Osteocyte (in vitro differentiated cells): ENCODE data around the gene CMTM7. TPM values are rescaled to one million over a fixed set of nuclear protein-coding genes. Genes with fewer than 3 reads are reported as not detected.

Experiments
- DNase-seq: peaks from one replicate; pipeline ENCODE4 v3.0.0; 2021; ENCODE audit warnings: mixed read lengths; ENCODE audit not compliant: unreplicated experiment; ENCODE audit errors: extremely low spot score
- H3K27ac Mint-ChIP-seq: one replicate; pipeline ENCODE4 v1.8.0; 2021; ENCODE audit warnings: mild to moderate bottlenecking, mixed read lengths; ENCODE audit not compliant: unreplicated experiment
- H3K27me3 Mint-ChIP-seq: one replicate; pipeline ENCODE4 v1.8.0; 2021; ENCODE audit warnings: mixed read lengths; ENCODE audit not compliant: unreplicated experiment
- H3K36me3 Mint-ChIP-seq: one replicate; pipeline ENCODE4 v1.8.0; 2021; ENCODE audit warnings: mixed read lengths; ENCODE audit not compliant: unreplicated experiment
- H3K4me1 Mint-ChIP-seq: one replicate; pipeline ENCODE4 v1.8.0; 2021; ENCODE audit warnings: mixed read lengths; ENCODE audit not compliant: unreplicated experiment
- H3K4me3 Mint-ChIP-seq: one replicate; pipeline ENCODE4 v1.8.0; 2021; ENCODE audit warnings: mild to moderate bottlenecking, moderate library complexity, mixed read lengths; ENCODE audit not compliant: unreplicated experiment
- H3K9me3 Mint-ChIP-seq: one replicate; pipeline ENCODE4 v1.8.0; 2021; ENCODE audit warnings: mixed read lengths; ENCODE audit not compliant: unreplicated experiment
- total RNA-seq: library from RNA; stranded (reverse); gene quantifications from 2 replicates; pipeline ENCODE4 v1.2.1, GENCODE V29; 2021
- TF ChIP-seq, protein P1 (sequence below): fragments of 200-600 bp; sonication (generic); IDR thresholded peaks from 2 replicates; pipeline ENCODE4 v1.5.0; 2021; ENCODE audit warnings: antibody characterized with exemption, mild to moderate bottlenecking, moderate library complexity

CMTM7 gene
- total RNA-seq, 1 donor from 2014 or later: 17.8 TPM

GRCh38 chr3:32474201-32474600, 82.5 kb downstream of the CMTM7 start:
- H3K4me3 Mint-ChIP-seq: no peak overlapping the region
- TF ChIP-seq, protein P1, sequence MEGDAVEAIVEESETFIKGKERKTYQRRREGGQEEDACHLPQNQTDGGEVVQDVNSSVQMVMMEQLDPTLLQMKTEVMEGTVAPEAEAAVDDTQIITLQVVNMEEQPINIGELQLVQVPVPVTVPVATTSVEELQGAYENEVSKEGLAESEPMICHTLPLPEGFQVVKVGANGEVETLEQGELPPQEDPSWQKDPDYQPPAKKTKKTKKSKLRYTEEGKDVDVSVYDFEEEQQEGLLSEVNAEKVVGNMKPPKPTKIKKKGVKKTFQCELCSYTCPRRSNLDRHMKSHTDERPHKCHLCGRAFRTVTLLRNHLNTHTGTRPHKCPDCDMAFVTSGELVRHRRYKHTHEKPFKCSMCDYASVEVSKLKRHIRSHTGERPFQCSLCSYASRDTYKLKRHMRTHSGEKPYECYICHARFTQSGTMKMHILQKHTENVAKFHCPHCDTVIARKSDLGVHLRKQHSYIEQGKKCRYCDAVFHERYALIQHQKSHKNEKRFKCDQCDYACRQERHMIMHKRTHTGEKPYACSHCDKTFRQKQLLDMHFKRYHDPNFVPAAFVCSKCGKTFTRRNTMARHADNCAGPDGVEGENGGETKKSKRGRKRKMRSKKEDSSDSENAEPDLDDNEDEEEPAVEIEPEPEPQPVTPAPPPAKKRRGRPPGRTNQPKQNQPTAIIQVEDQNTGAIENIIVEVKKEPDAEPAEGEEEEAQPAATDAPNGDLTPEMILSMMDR: no peak
- no peaks in the 10 kb centered on the region for H3K27me3 Mint-ChIP-seq
- no peaks in the 10 kb centered on the region for H3K9me3 Mint-ChIP-seq
- DNase-seq: no peak
- peaks cover 22% of the 10 kb centered on the region for H3K36me3 Mint-ChIP-seq
- H3K4me1 Mint-ChIP-seq: peaks cover 18% of the 10 kb centered on the region
- no peak overlapping the region for H3K27ac Mint-ChIP-seq

DNA sequence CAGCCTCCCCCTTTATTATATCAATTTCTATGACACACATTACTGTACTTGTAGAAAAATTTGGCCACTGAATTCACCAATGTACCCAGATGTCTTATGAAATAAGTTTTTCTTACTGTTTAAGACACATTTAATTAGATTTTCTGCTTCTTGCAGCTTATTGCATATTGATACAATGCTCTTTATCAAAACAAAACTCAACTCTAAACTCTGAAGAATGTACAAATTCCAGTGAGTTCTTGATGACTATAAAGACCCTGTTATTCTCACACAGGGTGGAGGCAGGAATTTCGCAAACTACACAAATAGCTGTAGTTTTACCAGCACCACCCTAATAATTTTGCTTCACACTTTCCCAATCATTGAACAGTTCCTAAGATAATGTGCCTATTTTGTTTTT, 89.0 kb downstream of the CMTM7 start:
- no peak overlapping the region for H3K4me3 Mint-ChIP-seq
- TF ChIP-seq, protein P1: no peak
- H3K4me1 Mint-ChIP-seq: peaks cover 25% of the 10 kb centered on the region
- H3K9me3 Mint-ChIP-seq: no peaks in the 10 kb centered on the region
- DNase-seq: no peak
- peaks cover 40% of the 10 kb centered on the region for H3K36me3 Mint-ChIP-seq
- H3K27ac Mint-ChIP-seq: peak overlapping the region; percentile 75
- no peaks in the 10 kb centered on the region for H3K27me3 Mint-ChIP-seq

DNA sequence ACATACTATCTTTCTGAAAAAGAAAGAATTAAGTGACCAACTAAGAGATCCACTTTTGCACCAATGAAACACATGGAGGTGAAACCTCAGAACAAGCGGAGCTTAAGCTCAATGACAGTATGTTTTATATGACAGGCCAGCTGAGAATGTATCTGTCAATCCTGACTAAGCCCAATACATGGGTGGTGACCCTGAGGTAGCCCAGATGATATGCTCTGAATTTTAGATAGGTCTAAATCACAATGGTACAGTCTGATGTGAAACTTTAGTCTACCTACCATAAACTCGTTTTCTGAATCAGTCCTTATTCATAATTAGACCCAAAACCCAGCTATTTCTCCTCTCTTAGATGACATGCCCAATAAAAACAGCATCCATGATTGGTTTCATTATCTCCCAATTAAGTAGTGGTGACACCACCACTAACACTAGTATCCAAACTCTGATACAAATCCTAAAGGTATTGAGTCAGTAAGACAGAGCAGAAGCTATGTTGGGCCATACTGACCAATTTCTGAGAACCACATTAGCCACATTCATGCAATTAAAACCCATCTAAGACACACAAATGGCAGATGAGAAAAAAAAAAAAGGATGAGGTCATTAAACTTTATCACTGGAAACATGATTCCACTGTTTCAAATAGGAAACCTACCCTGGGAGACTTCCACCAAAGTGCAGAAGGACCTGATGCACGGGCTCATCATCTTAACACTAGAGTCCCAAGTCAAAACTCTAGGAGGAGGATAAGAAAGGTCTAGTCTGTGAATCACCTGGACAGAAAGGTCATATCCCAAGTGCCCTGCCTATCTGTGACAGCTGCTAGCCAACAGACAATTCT, 90.4 kb downstream of the CMTM7 start:
- H3K36me3 Mint-ChIP-seq: peaks cover 44% of the 10 kb centered on the region
- H3K9me3 Mint-ChIP-seq: no peaks in the 10 kb centered on the region
- TF ChIP-seq, protein P1: no peak
- no peaks in the 10 kb centered on the region for H3K27me3 Mint-ChIP-seq
- H3K27ac Mint-ChIP-seq: no peak overlapping the region
- no peak overlapping the region for H3K4me3 Mint-ChIP-seq
- peaks cover 27% of the 10 kb centered on the region for H3K4me1 Mint-ChIP-seq
- DNase-seq: no peak

GRCh38 chr3:32482693-32483092, 91.0 kb downstream of the CMTM7 start:
- Mint-ChIP-seq H3K4me3 (no peak overlapping the region), H3K36me3 (peaks cover 42% of the 10 kb centered on the region), H3K27ac (no peak overlapping the region), H3K9me3 (no peaks in the 10 kb centered on the region), H3K4me1 (peaks cover 32% of the 10 kb centered on the region), H3K27me3 (no peaks in the 10 kb centered on the region)
- TF ChIP-seq, protein P1: no peak
- no peak for DNase-seq

DNA sequence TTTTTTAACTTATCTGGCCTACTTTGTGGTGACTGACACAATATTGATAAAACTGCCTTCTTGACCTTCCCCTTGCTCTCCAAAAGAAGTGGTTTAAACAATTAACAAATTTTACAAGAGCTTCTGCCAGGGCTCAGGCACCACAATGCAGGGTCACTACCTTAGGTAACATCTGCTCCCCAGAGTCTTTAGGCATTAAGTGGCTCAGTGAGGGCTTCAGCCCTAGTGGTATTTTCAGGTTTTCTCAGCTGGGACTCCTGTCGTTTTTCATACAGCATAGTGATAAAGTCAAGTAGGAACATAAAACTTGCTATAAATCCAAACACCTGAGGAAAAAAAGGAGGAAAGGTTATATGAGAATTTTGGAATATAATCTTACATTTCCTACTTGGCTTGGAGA, 92.1 kb downstream of the CMTM7 start:
- no peaks in the 10 kb centered on the region for H3K9me3 Mint-ChIP-seq
- no peak overlapping the region for H3K4me3 Mint-ChIP-seq
- peaks cover 35% of the 10 kb centered on the region for H3K36me3 Mint-ChIP-seq
- TF ChIP-seq, protein P1: no peak
- H3K4me1 Mint-ChIP-seq: peaks cover 43% of the 10 kb centered on the region
- DNase-seq: no peak
- H3K27me3 Mint-ChIP-seq: no peaks in the 10 kb centered on the region
- no peak overlapping the region for H3K27ac Mint-ChIP-seq
